Measurements from ENCODE around the gene HSPA5. TPM values are rescaled to one million over a fixed set of nuclear protein-coding genes. Genes with fewer than 3 reads are reported as not detected.
A peak's percentile ranks its signal among the peaks of the same experiment; 100 is the strongest.

Gene HSPA5
- total RNA-seq, 1 experiment from 2014 or later, result 357 TPM

GRCh38 chr9:125189361-125190289 is 51.5 kb downstream of the HSPA5 start, which contains the start of gene PPP6C (continued):
- no peak for TF ChIP-seq GRHL2 (CRISPR knock-in tag; IDR thresholded peaks at IDR 0.05; ENCODE audit: insufficient replicate concordance, severe bottlenecking)
- no peak for TF ChIP-seq NR3C1 (CRISPR knock-in tag; conservative IDR thresholded peaks at IDR 0.05; ENCODE audit: low read depth)
- TF ChIP-seq MLX (CRISPR knock-in tag; IDR thresholded peaks at IDR 0.05), result no peak
- TF ChIP-seq PRRX2 (CRISPR knock-in tag; IDR thresholded peaks at IDR 0.05), result no peak
- no peak for TF ChIP-seq TCF7 (CRISPR knock-in tag; IDR thresholded peaks at IDR 0.05; ENCODE audit: low read depth)
- TF ChIP-seq ZNF219 (CRISPR knock-in tag; IDR thresholded peaks at IDR 0.05; ENCODE audit: borderline replicate concordance), result no peak
- no peak for TF ChIP-seq SOX15 (CRISPR knock-in tag; IDR thresholded peaks at IDR 0.05)
- peak; percentile 19; the same call in 1 of the 2 replicates for TF ChIP-seq HMGXB4 (CRISPR knock-in tag; IDR thresholded peaks at IDR 0.05)
- no peak for TF ChIP-seq ZBTB21 (CRISPR knock-in tag; IDR thresholded peaks at IDR 0.05; ENCODE audit: borderline replicate concordance)
- TF ChIP-seq ZNF671 (CRISPR knock-in tag; IDR thresholded peaks at IDR 0.05), result no peak
- TF ChIP-seq USF2 (CRISPR knock-in tag; IDR thresholded peaks at IDR 0.05), result no peak
- no peak for TF ChIP-seq ZNF317 (CRISPR knock-in tag; IDR thresholded peaks at IDR 0.05; ENCODE audit: borderline replicate concordance, low read depth)
- TF ChIP-seq PREB (CRISPR knock-in tag; IDR thresholded peaks at IDR 0.05; ENCODE audit: borderline replicate concordance), result no peak
- peak; percentile 81; the same call in 1 of the 2 replicates for TF ChIP-seq JUN (CRISPR knock-in tag; IDR thresholded peaks at IDR 0.05)
- no peak for TF ChIP-seq RORB (CRISPR knock-in tag; IDR thresholded peaks at IDR 0.05)

- Mint-ChIP-seq H3K9me3 (no peaks in the 10 kb centered on the region), H3K4me1 (peaks cover 14% of the 10 kb centered on the region; the same call in 1 of the 2 replicates), H3K4me3 (peak overlapping the region; percentile 90), H3K27ac (no peak overlapping the region), H3K36me3 (no peaks in the 10 kb centered on the region), H3K27me3 (ENCODE audit: low read depth) (no peaks in the 10 kb centered on the region)
- ATAC-seq (no peak; the same call in 1 of the 2 replicates), DNase-seq (ENCODE audit: low spot score) (peak; percentile 31)
- ChIA-PET CTCF (no interaction called here), POLR2A (no interaction called here)
- no peak for TF ChIP-seq USF1 (CRISPR knock-in tag; IDR thresholded peaks at IDR 0.05)
- no peak for TF ChIP-seq FOXP1 (CRISPR knock-in tag; IDR thresholded peaks at IDR 0.05; ENCODE audit: borderline replicate concordance)
- no peak for TF ChIP-seq GRHL2 (CRISPR knock-in tag; IDR thresholded peaks at IDR 0.05; ENCODE audit: insufficient replicate concordance, severe bottlenecking)
- no peak for TF ChIP-seq ZNF423 (CRISPR knock-in tag; IDR thresholded peaks at IDR 0.05)
- no peak for TF ChIP-seq ATF1 (CRISPR knock-in tag; IDR thresholded peaks at IDR 0.05)
- no peak for TF ChIP-seq NR1H2 (CRISPR knock-in tag; IDR thresholded peaks at IDR 0.05)
These were observed 52.2 kb downstream of the HSPA5 start for GRCh38 chr9:125189011-125189360.

Other genes with a start within 250 kb of the HSPA5 start
- 20.4 to 25.6 TPM (median 25.0 TPM) in 3 replicates for gene SCAI, start 97.8 kb downstream of the HSPA5 start, total RNA-seq (2021)
- gene PPP6C, start 51.5 kb downstream of the HSPA5 start, total RNA-seq (2021), result 40.9 to 47.4 TPM (median 41.4 TPM) in 3 replicates
- gene RABEPK, start 40.8 kb downstream of the HSPA5 start, total RNA-seq (2021), result 23.4 to 25.5 TPM (median 23.7 TPM) in 3 replicates
- gene GAPVD1, start 20.5 kb upstream of the HSPA5 start, total RNA-seq (2021), result 33.3 to 34.0 TPM (median 33.8 TPM) in 3 replicates